Measurements from ENCODE around the gene MYH14. TPM values are rescaled to one million over a fixed set of nuclear protein-coding genes. Genes with fewer than 3 reads are reported as not detected.

The MYH14 gene
- total and polyA plus RNA-seq, 2 of the 13 experiments (the other 11 are each of a cell fraction or from before 2014, with no cell fraction given), result 5.5 to 5.8 TPM

DNA sequence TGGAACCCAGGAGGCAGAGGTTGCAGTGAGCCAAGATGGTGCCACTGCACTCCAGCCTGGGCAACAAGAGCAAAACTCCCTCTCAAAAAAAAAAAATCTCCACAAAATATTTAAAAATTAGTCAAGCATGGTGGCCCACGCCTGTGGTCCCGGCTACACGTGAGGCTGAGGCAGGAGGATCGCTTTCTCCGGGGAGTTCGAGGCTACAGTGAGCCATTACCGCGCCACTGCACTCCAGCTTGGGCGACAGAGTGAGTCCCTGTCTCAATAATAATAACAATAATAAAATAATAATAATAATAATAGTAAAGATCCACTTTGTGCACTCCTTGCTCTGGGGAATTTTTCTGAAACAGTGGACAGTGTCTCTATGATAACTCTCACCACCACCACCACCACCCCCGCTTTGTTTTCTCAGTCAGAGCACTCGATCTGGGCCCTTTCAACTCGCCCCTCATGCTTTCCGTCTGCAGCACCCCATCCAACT is 153.3 kb downstream of the MYH14 start:
- ChIA-PET CTCF (ENCODE audit: low intra/inter-chr PET ratio, low total read pairs) (interaction anchor here (1.1 to 2.4 kb wide), 3 partner anchors 12 to 123 kb away, joined by 4 to 21 read pairs (median 7); no protein-coding TSS in a partner anchor), POLR2A (interaction anchor here (0.8 to 1.1 kb wide), 5 partner anchors 9 to 448 kb away, joined by 3 to 6 read pairs (median 4); partner anchors contain the start of genes KCNC3 and POLD1)
- Histone ChIP-seq H3K9ac (ENCODE audit: insufficient read depth, low read depth, low read length) (no peak overlapping the region), H4K20me1 (ENCODE audit: insufficient read depth, low read length) (no peaks in the 10 kb centered on the region), H3K27me3 (ENCODE audit: control insufficient read depth in 1 of 2, insufficient read depth in 2 of 2, low read length in 2 of 2) (no peaks in the 10 kb centered on the region), H3K27ac (ENCODE audit: extremely low read length, insufficient read depth, low read length) (no peak overlapping the region), H3K4me3 (replicated peaks in 1 of 3; ENCODE audit: insufficient read depth in 1 of 3, low read depth in 2 of 3, low read length in 3 of 3) (no peak overlapping the region; a peak in 1 of 6 replicates), H3K36me3 (replicated peaks in 1 of 2; ENCODE audit: control insufficient read depth in 1 of 2, insufficient read depth in 2 of 2, low read length in 2 of 2) (no peaks in the 10 kb centered on the region), H3K9me3 (ENCODE audit: low read length) (no peaks in the 10 kb centered on the region), H2AFZ (ENCODE audit: low read length) (no peak overlapping the region), H3K79me2 (ENCODE audit: insufficient read depth, low read length) (no peaks in the 10 kb centered on the region), H3K4me2 (ENCODE audit: low read depth, low read length) (peak overlapping the region; percentile 88), H3K4me1 (ENCODE audit: insufficient read depth, low read length) (peaks cover 11% of the 10 kb centered on the region; the same call in 1 of the 2 replicates)
- DNase-seq (ENCODE audit: low spot score) (no peak), FAIRE-seq (no peak), ATAC-seq (no peak)
- TF ChIP-seq CCAR2 (optimal IDR thresholded peaks at IDR 0.05; ENCODE audit: low read depth, low read length) (no peak), BRD4 (CRISPR knock-in tag; IDR thresholded peaks at IDR 0.05) (no peak), ZNF674 (CRISPR knock-in tag; IDR thresholded peaks at IDR 0.05; ENCODE audit: low read depth) (no peak), SATB2 (CRISPR knock-in tag; IDR thresholded peaks at IDR 0.05) (no peak), ZNF839 (CRISPR knock-in tag; IDR thresholded peaks at IDR 0.05; ENCODE audit: borderline replicate concordance) (no peak), ZNF841 (CRISPR knock-in tag; IDR thresholded peaks at IDR 0.05; ENCODE audit: borderline replicate concordance) (no peak), CBX2 (IDR thresholded peaks at IDR 0.05; ENCODE audit: low read depth, low read length) (no peak), CBX2 (CRISPR knock-in tag; IDR thresholded peaks at IDR 0.05; ENCODE audit: low read depth) (no peak), ZNF367 (CRISPR knock-in tag; IDR thresholded peaks at IDR 0.05; ENCODE audit: borderline replicate concordance) (no peak), ZNF33A (CRISPR knock-in tag; IDR thresholded peaks at IDR 0.05; ENCODE audit: borderline replicate concordance) (no peak), ONECUT2 (CRISPR knock-in tag; IDR thresholded peaks at IDR 0.05) (no peak)
- in situ Hi-C loops (cut with HindIII; ENCODE audit: extremely low pct_ligation_motif_present, low pct_unique_long_range_greater_than_20kb) (loop anchor here (25.0 kb wide), 1 partner anchor 431 kb away; the partner anchor contains the start of gene ACP4), intact Hi-C loops (cut with micrococcal nuclease; ENCODE audit: unreplicated experiment) (loop anchor here (1.0 kb wide), 1 partner anchor 123 kb away; no protein-coding TSS in a partner anchor)
- WGBS (ENCODE audit: low lambda C conversion rate), result 24% methylated on average over 13 of the region's 13 CpGs
- BruUV-seq (replicated peaks), result no TSS peak
